Keratinocyte (primary cell): ENCODE data around the gene COG4. TPM values are rescaled to one million over a fixed set of nuclear protein-coding genes. Genes with fewer than 3 reads are reported as not detected.

Source experiments
- DNase-seq: peaks from one replicate; pipeline ENCODE4 v3.0.0-alpha.2; 2011; ENCODE audit warnings: low read depth, missing footprints, low spot score
- FAIRE-seq: peaks from 2 replicates; lab custom pipeline; 2011; peaks lifted over from hg19 to GRCh38; lab: Jason Lieb, UNC
- H2AFZ ChIP-seq: 2 replicates; pipeline ENCODE4 v1.6.0; 2012; ENCODE audit warnings: low read length, control low read depth, inconsistent platforms; ENCODE audit not compliant: control insufficient read depth
- H3K27ac ChIP-seq: 2 replicates; pipeline ENCODE4 v1.5.1; 2011; ENCODE audit warnings: low read length; ENCODE audit not compliant: control insufficient read depth, insufficient read depth
- H3K27me3 ChIP-seq: 3 replicates; pipeline ENCODE4 v1.6.0; 2011; ENCODE audit warnings: low read length; ENCODE audit not compliant: control insufficient read depth, insufficient read depth; ENCODE audit errors: extremely low read depth
- H3K36me3 ChIP-seq, 2 experiments: 2 replicates in 1 of 2; 3 replicates in 1 of 2; pipeline ENCODE4 v1.5.1; 2011; ENCODE audit warnings: low read length in 2 of 2, mild to moderate bottlenecking in 1 of 2; ENCODE audit not compliant: control insufficient read depth in 2 of 2, insufficient read depth in 2 of 2; ENCODE audit errors: extremely low read depth in 1 of 2
- H3K4me1 ChIP-seq: 3 replicates; pipeline ENCODE4 v1.5.1; 2011; ENCODE audit warnings: low read length; ENCODE audit not compliant: control insufficient read depth, insufficient read depth; ENCODE audit errors: extremely low read depth
- H3K4me2 ChIP-seq: 3 replicates; pipeline ENCODE4 v1.6.0; 2011; ENCODE audit warnings: low read depth, low read length; ENCODE audit not compliant: control insufficient read depth, insufficient read depth; ENCODE audit errors: extremely low read depth
- H3K4me3 ChIP-seq, 3 experiments: fragments of 200-600 bp in 1 of 3; sonication (generic) in 1 of 3; 2 replicates in 2 of 3; 3 replicates in 1 of 3; pipeline ENCODE4 v1.5.1; 2011 to 2016; ENCODE audit warnings: low read length in 3 of 3, mild to moderate bottlenecking in 3 of 3, control low read depth in 2 of 3, inconsistent platforms in 1 of 3, low read depth in 1 of 3, mixed read lengths in 1 of 3, mixed run types in 1 of 3, moderate library complexity in 1 of 3; ENCODE audit not compliant: control insufficient read depth in 2 of 3, insufficient read depth in 2 of 3; ENCODE audit errors: extremely low read depth in 1 of 3
- H3K79me2 ChIP-seq: 2 replicates; pipeline ENCODE4 v1.6.0; 2012; ENCODE audit warnings: low read length; ENCODE audit not compliant: control insufficient read depth, insufficient read depth
- H3K9ac ChIP-seq: 3 replicates; pipeline ENCODE4 v1.6.0; 2011; ENCODE audit warnings: low read length; ENCODE audit not compliant: control insufficient read depth, insufficient read depth; ENCODE audit errors: extremely low read depth
- H3K9me1 ChIP-seq: 3 replicates; pipeline ENCODE4 v1.6.0; 2011; ENCODE audit warnings: low read length; ENCODE audit not compliant: control insufficient read depth, insufficient read depth; ENCODE audit errors: extremely low read depth
- H3K9me3 ChIP-seq: 2 replicates; pipeline ENCODE4 v1.5.1; 2012; ENCODE audit warnings: low read depth, low read length; ENCODE audit not compliant: control insufficient read depth
- H4K20me1 ChIP-seq: 3 replicates; pipeline ENCODE4 v1.6.0; 2011; ENCODE audit warnings: low read length; ENCODE audit not compliant: control insufficient read depth, insufficient read depth; ENCODE audit errors: extremely low read depth
- CTCF ChIP-seq, 3 experiments: IDR thresholded peaks in 1 of 3; conservative IDR thresholded peaks in 1 of 3; optimal IDR thresholded peaks in 1 of 3; 2 replicates in 2 of 3; 3 replicates in 1 of 3; pipeline versions ENCODE3 to v1.5.1; 2011; ENCODE audit warnings: low read length in 3 of 3, mild to moderate bottlenecking in 3 of 3, moderate library complexity in 2 of 3, control low read depth in 1 of 3, inconsistent platforms in 1 of 3; ENCODE audit not compliant: insufficient read depth in 2 of 3; ENCODE audit errors: extremely low read depth in 1 of 3
- EZH2 ChIP-seq: IDR thresholded peaks from one replicate; pipeline ENCODE4 v1.6.1; 2012; ENCODE audit warnings: inconsistent platforms, mild to moderate bottlenecking, low read length, moderate library complexity
- dilution Hi-C: fragments of 300-500 bp; cut with MboI; formaldehyde crosslinking; loops from one replicate; pipeline ENCODE4 v1.7.0; 2020; ENCODE audit warnings: low sequenced_read_pairs; ENCODE audit not compliant: extremely low pct_ligation_motif_present
- polyA plus RNA-seq, 5 experiments: library from polyadenylated mRNA; depleted of rRNA in 3 of 5; stranded (reverse) in 3 of 5; stranded (forward) in 1 of 5; unstranded in 1 of 5; fragments of >200 nt; gene quantifications; 1 replicate in 1 of 5; 2 replicates in 3 of 5; 3 replicates in 1 of 5; pipeline versions ENCODE4 v1.2.1 to v1.2.3, GENCODE V29; 2011 to 2012; ENCODE audit warnings: missing spikeins in 2 of 5, low read depth in 1 of 5, low replicate concordance in 1 of 5

COG4 gene
- polyA plus RNA-seq, 1 donor (not counting 4 experiments of a cell fraction or from before 2014, with no cell fraction given) = 38.9 TPM

GRCh38 chr16:70444249-70445063 lies 78.9 kb downstream of the COG4 start:
- H3K4me1 ChIP-seq = peaks cover 6% of the 10 kb centered on the region
- no peaks in the 10 kb centered on the region for H3K9me3 ChIP-seq
- H4K20me1 ChIP-seq = no peaks in the 10 kb centered on the region
- H3K36me3 ChIP-seq = no peaks in the 10 kb centered on the region
- no peak overlapping the region for H3K4me2 ChIP-seq
- no peak overlapping the region for H2AFZ ChIP-seq
- no peak overlapping the region for H3K9ac ChIP-seq
- DNase-seq (no peak), FAIRE-seq (no peak)
- TF ChIP-seq CTCF (optimal IDR thresholded peaks at IDR 0.05 in 1 of 3, IDR thresholded peaks at IDR 0.05 in 1 of 3, conservative IDR thresholded peaks at IDR 0.05 in 1 of 3; ENCODE audit: extremely low read depth in 1 of 3, insufficient read depth in 2 of 3, low read length in 3 of 3) = no peak
- TF ChIP-seq EZH2 = no peak
- H3K4me3 ChIP-seq = no peak overlapping the region
- no peaks in the 10 kb centered on the region for H3K9me1 ChIP-seq
- no peaks in the 10 kb centered on the region for H3K27me3 ChIP-seq
- no peaks in the 10 kb centered on the region for H3K79me2 ChIP-seq
- no peak overlapping the region for H3K27ac ChIP-seq
- dilution Hi-C loops = no loop called here

GRCh38 chr16:70442344-70442743 lies 81.0 kb downstream of the COG4 start:
- dilution Hi-C loops = no loop called here
- Histone ChIP-seq H3K79me2 (peaks cover 2% of the 10 kb centered on the region), H3K36me3 (no peaks in the 10 kb centered on the region), H3K4me1 (peaks cover 19% of the 10 kb centered on the region), H2AFZ (no peak overlapping the region), H3K27me3 (no peaks in the 10 kb centered on the region), H3K27ac (no peak overlapping the region), H3K4me2 (no peak overlapping the region), H3K9ac (no peak overlapping the region), H4K20me1 (no peaks in the 10 kb centered on the region), H3K4me3 (no peak overlapping the region), H3K9me3 (no peaks in the 10 kb centered on the region), H3K9me1 (no peaks in the 10 kb centered on the region)
- no peak for DNase-seq
- no peak for TF ChIP-seq EZH2
- FAIRE-seq = no peak
